Pancreas (tissue), 10 donors: Measurements from ENCODE around the gene FCRL1. TPM values are rescaled to one million over a fixed set of nuclear protein-coding genes. Genes with fewer than 3 reads are reported as not detected.

Experiments used
- ATAC-seq, 4 donors: fragments of 200-7000 bp; cut with Tn5 transposase; one replicate each; pipeline versions ENCODE4 v1.8.0 to v1.9.1; 2020; ENCODE audit warnings: mild to moderate bottlenecking in 4 of 4, moderate library complexity in 4 of 4
- DNase-seq, 6 donors: peaks; one replicate each; pipeline ENCODE4 v3.0.0-alpha.2; 2020
- FAIRE-seq: peaks from 2 replicates; lab custom pipeline; 2012; peaks lifted over from hg19 to GRCh38; lab: Jason Lieb, UNC
- H3K27ac ChIP-seq, 4 donors: fragments of 200-600 bp; sonication (generic); 1 replicate in 3 of 4; 2 replicates in 1 of 4; pipeline versions ENCODE4 v1.5.0 to v1.8.0; 2020
- H3K27me3 ChIP-seq, 4 donors: fragments of 200-600 bp; one replicate each; pipeline ENCODE4 v1.8.0; 2021
- H3K36me3 ChIP-seq, 3 donors: fragments of 200-600 bp; sonication (generic) in 1 of 3; one replicate each; pipeline versions ENCODE4 v1.5.0 to v1.8.0; 2020 to 2021
- H3K4me1 ChIP-seq, 3 donors: fragments of 200-600 bp; one replicate each; pipeline ENCODE4 v1.8.0; 2021
- H3K4me3 ChIP-seq, 4 donors: fragments of 200-600 bp; sonication (generic) in 2 of 4; one replicate each; pipeline versions ENCODE4 v1.5.0 to v1.8.0; 2020 to 2021
- H3K9me3 ChIP-seq, 4 donors: fragments of 200-600 bp; one replicate each; pipeline ENCODE4 v1.8.0; 2021
- WGBS, 2 donors: extraction: QIAGEN DNeasy Blood & Tissue Kit; methylation state at CpG; one replicate each; pipeline ENCODE4 v1.1.7; 2013; 5-methylcytosine and 5-hydroxymethylcytosine counted together
- intact Hi-C, 3 donors: fragments of 100-400 bp; cut with DNase I; formaldehyde crosslinking; loops; one replicate each; pipeline versions ENCODE4 v1.11.1 to v1.14.2; 2022
- polyA plus RNA-seq, 2 donors: library from polyadenylated mRNA; stranded (reverse); fragments of 200-250 nt; gene quantifications; one replicate each; pipeline ENCODE4 v1.2.3, GENCODE V29; 2013
- total RNA-seq, 6 donors: library from RNA; stranded (reverse); fragmentation: NEBNext Ultra II Directional in 4 of 6; extraction: Animal tissue kit (Norgen Biotek cat#: 25700) in 4 of 6; gene quantifications; one replicate each; pipeline versions ENCODE4 v1.2.1 to v1.2.4, GENCODE V29; 2021 to 2023
- TF ChIP-seq, protein P1 (sequence below), 4 donors: fragments of 200-600 bp; sonication (generic) in 3 of 4; IDR thresholded peaks; one replicate each; pipeline versions ENCODE4 v1.5.0 to v1.8.0; 2021; ENCODE audit warnings: antibody characterized with exemption in 4 of 4
- donor health status: healthy with polysubstance abuse.
- donor health status: DM: no; HTN: no; CAD: no; lungs with moderate emphysema.
- donor health status: DM: no; HTN: no; CAD: no.
- donor health status: control.
- donor health status: control.
- donor health status: Bipolar disorder and iron deficiency.
- donor health status: DM: yes; HTN: yes; CAD: no.
- donor health status: DM: no; HTN: no; CAD: no.
- donor health status: DM: no; HTN: no; CAD: no.
- donor health status: DM: yes; HTN: yes; CAD: no.

FCRL1 gene, protein sequence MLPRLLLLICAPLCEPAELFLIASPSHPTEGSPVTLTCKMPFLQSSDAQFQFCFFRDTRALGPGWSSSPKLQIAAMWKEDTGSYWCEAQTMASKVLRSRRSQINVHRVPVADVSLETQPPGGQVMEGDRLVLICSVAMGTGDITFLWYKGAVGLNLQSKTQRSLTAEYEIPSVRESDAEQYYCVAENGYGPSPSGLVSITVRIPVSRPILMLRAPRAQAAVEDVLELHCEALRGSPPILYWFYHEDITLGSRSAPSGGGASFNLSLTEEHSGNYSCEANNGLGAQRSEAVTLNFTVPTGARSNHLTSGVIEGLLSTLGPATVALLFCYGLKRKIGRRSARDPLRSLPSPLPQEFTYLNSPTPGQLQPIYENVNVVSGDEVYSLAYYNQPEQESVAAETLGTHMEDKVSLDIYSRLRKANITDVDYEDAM
- total RNA-seq (under 1 TPM in 1 of 6 donors, not detected in 5; 0.18 TPM), polyA plus RNA-seq (under 1 TPM in 1 of 2 donors, not detected in 1; 0.02 TPM)

DNA sequence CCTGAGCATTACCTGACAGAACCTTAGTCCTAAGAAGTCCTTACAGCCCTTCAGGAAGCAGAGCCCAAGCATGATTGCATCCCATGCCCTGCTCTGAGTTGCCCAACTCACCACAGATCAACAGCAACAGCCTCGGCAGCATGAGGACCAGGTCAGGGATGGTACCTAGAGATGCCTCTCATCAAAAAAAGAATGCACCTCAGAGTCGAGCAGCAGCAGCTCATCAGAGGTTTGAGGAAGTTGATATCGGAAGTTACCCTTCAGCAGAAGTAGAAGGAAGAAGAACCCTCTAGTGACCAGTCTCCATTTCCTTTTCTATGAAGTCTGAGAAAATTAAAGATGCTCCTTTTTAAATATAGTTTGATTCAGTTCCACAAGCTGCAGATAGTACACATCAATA is at the start of gene FCRL1:
Gene FCRL1, minus strand, starts transcription at position 225 of the 400 bp plus-strand sequence. Its CDS starts 83 bp downstream, at position 142.
- no peaks in the 10 kb centered on the region for H3K9me3 ChIP-seq
- H3K27ac ChIP-seq, result no peak within 1 kb of the TSS
- 45 to 54% methylated on average over 3 of the region's 3 CpGs for WGBS, 2 donors
- H3K4me1 ChIP-seq, result no peaks in the 10 kb centered on the region
- TF ChIP-seq, protein P1, sequence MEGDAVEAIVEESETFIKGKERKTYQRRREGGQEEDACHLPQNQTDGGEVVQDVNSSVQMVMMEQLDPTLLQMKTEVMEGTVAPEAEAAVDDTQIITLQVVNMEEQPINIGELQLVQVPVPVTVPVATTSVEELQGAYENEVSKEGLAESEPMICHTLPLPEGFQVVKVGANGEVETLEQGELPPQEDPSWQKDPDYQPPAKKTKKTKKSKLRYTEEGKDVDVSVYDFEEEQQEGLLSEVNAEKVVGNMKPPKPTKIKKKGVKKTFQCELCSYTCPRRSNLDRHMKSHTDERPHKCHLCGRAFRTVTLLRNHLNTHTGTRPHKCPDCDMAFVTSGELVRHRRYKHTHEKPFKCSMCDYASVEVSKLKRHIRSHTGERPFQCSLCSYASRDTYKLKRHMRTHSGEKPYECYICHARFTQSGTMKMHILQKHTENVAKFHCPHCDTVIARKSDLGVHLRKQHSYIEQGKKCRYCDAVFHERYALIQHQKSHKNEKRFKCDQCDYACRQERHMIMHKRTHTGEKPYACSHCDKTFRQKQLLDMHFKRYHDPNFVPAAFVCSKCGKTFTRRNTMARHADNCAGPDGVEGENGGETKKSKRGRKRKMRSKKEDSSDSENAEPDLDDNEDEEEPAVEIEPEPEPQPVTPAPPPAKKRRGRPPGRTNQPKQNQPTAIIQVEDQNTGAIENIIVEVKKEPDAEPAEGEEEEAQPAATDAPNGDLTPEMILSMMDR (IDR thresholded peaks at IDR 0.05), result no peak
- H3K4me3 ChIP-seq, result no peak within 1 kb of the TSS
- no peaks in the 10 kb centered on the region for H3K36me3 ChIP-seq
- intact Hi-C loops, result no loop called here
- ATAC-seq (no peak), FAIRE-seq (no peak), DNase-seq (no peak)
- no peaks in the 10 kb centered on the region for H3K27me3 ChIP-seq

DNA sequence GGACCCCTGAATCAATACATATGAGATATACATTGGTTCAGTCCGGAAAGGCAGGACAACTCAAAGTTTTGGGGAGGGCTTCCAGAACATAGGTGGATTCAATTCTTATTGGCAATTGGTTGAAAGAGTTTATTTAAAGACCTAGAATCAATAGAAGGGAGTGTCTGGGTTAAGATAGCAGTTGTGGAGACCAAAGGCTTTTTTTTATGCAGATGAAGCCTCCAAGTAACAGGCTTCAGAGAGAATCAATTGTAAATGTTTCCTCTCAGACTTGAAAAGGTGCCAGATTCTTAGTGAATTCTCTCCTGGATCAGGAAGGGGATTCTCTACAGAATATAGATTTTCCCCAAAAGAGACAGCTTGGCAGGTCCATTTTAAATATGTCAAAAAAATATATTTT is 48.7 kb upstream of the FCRL1 start:
- no peak for DNase-seq
- no peaks in the 10 kb centered on the region for H3K9me3 ChIP-seq
- no peaks in the 10 kb centered on the region for H3K4me1 ChIP-seq
- intact Hi-C loops, result no loop called here
- no peak overlapping the region for H3K27ac ChIP-seq
- no peak for ATAC-seq
- no peak for FAIRE-seq
- TF ChIP-seq, protein P1 (IDR thresholded peaks at IDR 0.05), result no peak
- H3K4me3 ChIP-seq, result no peak overlapping the region
- no peaks in the 10 kb centered on the region for H3K36me3 ChIP-seq
- peaks cover 0 to 5% (median 0%) of the 10 kb centered on the region in 4 donors for H3K27me3 ChIP-seq
- WGBS, 2 donors, result 53 to 61% methylated on average over 1 of the region's 1 CpG

DNA sequence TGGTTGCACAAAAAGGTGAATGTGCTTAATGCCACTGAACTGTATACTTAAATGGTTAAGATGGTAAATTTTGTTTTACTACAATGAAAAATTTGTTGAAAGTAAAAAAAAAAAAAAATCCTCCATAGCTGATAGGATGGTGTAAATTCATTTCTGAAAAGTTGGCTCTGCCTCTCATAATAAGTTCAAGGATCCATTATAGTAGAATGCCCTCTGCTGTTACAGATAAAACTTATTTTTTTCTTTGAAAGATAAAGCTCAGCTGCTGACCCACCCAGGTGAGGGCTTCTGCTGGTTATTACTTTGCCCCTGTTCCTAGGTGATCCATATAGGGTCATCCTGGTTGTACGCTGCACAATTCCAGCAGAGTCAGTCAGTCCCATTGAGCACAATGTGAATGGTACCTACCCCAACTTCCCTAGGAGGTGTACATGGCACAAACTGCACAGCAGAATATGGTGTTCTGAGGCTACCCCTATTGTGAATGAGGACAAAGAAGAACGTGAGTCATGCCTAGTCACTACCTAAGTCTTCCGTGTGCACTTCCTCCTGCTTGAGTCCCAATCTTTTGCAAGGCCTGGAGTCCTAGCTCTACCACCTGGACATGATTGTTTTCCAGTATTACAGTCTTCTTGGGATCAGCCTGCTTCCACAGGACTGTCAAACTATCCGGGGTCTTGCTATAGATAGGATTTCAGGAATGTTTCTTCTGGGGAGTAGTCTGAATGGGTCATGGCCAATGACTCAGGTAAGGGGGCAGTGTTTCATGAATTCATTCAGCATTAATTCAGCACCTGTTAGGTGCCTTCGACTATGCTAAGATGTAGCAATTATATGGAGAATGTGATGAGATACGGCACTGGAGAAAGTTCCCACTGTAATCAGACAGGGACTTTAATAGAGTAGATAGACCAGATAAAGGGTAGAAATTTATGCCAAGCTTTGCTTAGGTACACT is 42.5 kb upstream of the FCRL1 start:
- Histone ChIP-seq H3K4me1 (no peaks in the 10 kb centered on the region), H3K4me3 (no peak overlapping the region), H3K27me3 (peaks cover 0 to 5% (median 0%) of the 10 kb centered on the region in 4 donors), H3K27ac (no peak overlapping the region), H3K36me3 (no peaks in the 10 kb centered on the region), H3K9me3 (no peaks in the 10 kb centered on the region)
- FAIRE-seq (no peak), ATAC-seq (no peak), DNase-seq (no peak)
- WGBS, 2 donors, result 55 to 68% methylated on average over 6 of the region's 6 CpGs
- TF ChIP-seq, protein P1 (IDR thresholded peaks at IDR 0.05), result no peak
- intact Hi-C loops, result no loop called here

DNA sequence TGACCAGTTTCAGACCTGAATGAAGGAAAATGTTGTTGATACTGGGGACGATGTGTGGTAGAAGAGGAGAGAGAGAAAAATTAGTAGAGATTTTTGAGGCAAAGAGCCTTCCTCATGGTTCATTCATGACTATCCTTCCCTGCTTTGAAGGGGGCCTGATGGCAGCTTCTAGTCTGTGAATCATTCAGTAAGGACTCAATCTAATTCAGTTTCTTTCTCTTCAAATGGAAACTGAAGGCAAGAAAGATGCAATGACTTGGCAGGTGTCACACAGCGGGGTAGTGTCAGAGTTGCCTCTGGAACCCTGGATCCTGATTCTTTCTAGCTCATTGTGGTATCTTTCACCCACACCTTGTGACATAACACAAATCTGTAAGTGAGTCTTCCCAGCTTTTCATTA is 36.6 kb upstream of the FCRL1 start:
- TF ChIP-seq, protein P1 (IDR thresholded peaks at IDR 0.05), result no peak
- Histone ChIP-seq H3K9me3 (no peaks in the 10 kb centered on the region), H3K36me3 (no peaks in the 10 kb centered on the region), H3K27me3 (no peaks in the 10 kb centered on the region), H3K4me3 (no peak overlapping the region), H3K4me1 (no peaks in the 10 kb centered on the region), H3K27ac (no peak overlapping the region)
- WGBS, 2 donors, result 67 to 68% methylated on average over 2 of the region's 2 CpGs
- intact Hi-C loops, result no loop called here
- ATAC-seq (no peak), FAIRE-seq (no peak), DNase-seq (no peak)
